ENCODE results near the gene POPDC2.
"Not testable (repeated sequence)": the region's sequence is repeated elsewhere in the genome, so short reads cannot be mapped to it uniquely, and the experiment has no call there.

The POPDC2 gene

DNA sequence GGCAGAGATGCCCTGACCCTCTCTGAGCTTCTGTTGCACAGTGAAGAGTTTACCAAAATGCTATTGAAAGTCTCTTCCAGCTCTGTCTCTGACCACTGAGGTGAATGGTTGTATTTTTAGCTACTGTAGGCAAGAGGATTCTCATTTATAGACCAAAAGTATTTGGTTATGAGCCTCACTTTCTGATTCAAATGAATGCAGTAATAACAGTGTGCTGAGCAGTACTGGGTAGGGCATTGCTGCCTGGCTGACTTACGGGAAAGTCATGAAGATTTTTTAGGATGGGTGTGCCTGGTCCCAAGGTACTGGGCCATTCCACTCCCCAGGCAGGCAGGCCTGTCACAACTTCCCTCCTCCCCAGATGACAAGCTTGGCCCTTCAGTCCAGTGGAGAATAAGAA, 47.2 kb downstream of the POPDC2 start:
- no peak for DNase-seq (ENCODE audit: low read depth)

DNA sequence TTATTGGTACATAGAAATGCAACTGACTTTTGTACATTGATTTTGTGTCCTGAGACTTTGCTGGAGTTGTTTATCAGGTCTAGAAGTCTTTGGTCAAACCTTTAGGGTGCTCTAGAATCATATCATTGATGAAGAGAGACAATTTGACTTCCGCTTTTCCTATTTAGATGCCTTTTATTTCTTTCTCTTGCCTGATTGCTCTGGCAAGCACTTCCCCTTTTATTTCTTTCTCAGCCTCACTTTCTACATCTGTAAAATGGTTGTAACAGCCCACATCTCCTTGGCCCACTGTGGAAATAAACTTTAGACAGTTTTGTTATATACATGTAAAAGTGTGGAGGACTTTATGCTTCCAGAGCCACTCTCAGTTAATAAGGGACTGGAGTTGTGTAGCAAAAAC, 48.7 kb downstream of the POPDC2 start:
- no peak for DNase-seq (ENCODE audit: low read depth)

DNA sequence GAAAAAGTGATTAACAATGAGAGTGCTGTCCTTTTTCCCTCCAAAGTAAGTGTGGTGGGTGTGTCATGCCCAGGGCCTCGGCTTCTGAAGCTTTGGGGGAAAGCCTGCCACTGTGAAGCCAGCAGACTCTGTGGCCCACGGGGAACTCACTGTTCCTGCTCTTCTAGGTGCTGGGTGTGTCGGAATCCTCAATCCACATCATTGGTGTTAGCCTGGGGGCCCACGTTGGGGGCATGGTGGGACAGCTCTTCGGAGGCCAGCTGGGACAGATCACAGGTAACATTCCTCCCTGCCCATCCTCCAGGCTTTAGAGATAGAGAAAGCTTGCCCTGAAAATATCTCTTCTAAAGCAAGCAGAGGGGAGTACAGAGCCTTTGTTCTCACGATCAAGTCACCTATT, 51.1 kb downstream of the POPDC2 start:
- DNase-seq (ENCODE audit: low read depth), result no peak

DNA sequence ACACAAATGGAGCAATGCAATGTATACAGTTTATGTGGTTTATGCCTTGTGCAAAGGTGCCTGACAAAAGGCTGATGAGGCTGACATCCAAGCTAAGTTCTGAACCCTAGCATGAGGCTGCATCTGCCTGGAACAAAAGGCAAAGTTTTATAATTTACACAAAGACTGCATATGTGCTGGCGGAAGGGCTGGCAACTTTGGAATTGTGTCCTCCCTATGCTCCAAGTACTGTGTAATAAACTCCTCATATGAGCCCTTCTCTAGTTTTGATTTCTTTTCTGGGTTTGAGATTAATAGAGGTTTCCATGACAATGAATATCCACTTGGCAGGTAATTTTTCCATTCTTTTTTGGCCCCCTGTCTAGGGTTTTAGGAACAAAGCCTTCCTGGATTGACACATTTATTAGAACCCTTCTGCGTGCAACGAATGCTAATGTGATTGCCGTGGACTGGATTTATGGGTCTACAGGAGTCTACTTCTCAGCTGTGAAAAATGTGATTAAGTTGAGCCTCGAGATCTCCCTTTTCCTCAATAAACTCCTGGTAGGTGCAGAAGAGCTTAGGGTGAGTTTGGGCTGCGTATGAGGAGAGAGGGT, 51.9 kb downstream of the POPDC2 start:
- DNase-seq (ENCODE audit: low read depth), result no peak

DNA sequence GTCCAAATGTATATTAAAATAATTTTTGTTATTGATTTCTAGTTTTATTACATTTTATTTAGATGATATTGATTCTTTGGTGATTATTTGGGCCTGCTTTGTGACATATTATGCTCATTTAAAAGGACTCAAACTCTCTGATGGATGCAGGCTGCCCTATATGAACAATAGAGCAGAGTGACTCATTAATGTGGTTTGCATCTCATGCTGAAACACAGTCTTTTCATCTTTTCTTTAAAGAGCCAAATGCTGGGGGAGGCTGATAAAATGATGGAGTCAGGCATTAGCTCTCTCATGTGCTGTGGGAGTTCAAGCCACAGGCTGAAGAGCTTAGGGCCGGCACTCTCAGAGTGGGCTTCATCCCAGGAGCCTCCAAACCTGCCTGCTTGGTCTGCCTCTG, 55.5 kb downstream of the POPDC2 start:
- peak; percentile 80 for DNase-seq (ENCODE audit: low read depth)

DNA sequence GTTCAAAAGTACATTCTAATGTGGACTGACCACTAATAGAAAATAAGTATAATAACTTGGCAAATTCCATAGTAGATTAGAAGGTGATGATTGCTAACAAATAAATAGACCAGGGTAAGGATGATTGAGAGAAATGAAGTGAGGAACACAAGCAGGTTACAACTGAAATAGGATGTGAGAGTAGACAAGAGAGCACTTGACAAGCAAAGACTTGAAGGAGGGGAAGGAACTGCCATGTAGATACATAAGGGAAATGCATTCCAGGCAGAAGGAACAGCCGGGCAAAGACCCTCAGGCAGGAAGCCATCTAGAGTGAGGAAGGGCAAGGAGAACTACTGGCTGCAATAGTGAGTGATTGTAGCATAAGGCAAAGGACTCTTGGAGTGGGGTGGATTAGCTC, 57.7 kb downstream of the POPDC2 start:
- no peak for DNase-seq (ENCODE audit: low read depth)

DNA sequence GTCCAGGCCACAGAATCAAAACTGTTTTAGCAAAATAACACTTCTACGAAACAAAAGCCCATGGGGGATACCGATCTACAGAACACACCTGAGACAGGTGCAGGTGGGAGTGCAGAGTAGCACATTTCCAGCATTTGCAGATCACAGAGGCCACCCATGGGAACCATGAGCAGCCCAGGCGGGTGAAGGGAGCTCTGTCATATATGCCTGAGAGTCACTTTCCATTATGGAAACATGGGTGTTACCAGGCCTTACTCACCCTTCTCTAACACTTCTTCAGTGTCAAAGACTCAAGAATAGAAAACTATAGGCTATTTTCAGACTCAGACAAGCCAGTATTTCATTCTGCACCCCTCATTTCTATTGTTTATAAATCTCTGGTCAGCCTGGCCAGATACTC, 59.2 kb downstream of the POPDC2 start:
- DNase-seq (ENCODE audit: low read depth), result no peak

DNA sequence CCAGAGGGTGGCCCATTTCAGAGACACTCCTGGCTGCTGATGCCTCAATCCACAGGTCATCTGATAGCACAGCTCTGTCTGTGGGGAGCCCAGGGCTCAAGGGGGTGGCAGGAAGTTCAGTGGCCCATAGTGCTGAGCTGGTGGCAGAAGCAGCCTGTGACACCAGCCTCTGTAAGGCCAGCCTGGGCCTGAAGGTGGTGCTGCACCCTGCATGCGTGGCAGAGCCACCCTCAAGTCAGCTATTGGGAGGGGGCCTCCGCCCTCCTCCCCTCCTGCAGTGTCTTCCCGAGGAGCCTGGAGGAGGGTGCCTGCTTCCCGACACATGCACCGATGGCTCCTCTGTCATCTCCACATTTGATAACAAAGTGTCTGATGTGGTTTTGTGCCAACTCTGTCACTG, 59.7 kb downstream of the POPDC2 start:
- no peak for DNase-seq (ENCODE audit: low read depth)

DNA sequence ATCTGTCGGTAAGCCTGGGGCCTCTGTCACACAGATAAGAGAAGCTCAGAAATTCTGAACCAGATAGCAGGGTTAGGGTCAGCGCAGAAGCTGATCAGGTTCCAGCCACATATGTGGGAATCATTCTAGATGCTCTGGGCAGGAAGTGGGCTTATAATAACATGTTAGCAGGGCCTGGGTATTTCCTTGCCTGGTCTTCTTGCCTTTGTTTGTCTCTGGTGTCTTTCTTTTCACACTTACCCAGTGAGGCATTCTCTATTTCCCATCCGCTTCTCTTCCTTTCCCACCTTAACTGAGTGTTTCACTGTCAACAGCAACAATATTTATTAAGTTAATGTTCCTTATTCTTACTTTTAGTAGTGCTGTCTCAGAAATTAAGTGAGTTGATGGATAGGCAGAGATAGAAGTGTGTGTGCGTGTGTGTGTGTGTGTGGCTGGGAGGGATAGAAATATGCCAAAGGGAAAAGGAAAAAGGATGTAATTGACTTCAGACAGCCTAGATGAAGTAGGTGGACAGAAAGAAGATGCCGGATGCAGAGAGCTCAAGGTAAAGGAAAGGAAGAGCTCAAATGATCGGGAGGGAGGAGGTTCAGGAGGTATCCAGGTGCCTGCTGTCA, 60.7 kb downstream of the POPDC2 start:
- DNase-seq (ENCODE audit: low read depth), result no peak

DNA sequence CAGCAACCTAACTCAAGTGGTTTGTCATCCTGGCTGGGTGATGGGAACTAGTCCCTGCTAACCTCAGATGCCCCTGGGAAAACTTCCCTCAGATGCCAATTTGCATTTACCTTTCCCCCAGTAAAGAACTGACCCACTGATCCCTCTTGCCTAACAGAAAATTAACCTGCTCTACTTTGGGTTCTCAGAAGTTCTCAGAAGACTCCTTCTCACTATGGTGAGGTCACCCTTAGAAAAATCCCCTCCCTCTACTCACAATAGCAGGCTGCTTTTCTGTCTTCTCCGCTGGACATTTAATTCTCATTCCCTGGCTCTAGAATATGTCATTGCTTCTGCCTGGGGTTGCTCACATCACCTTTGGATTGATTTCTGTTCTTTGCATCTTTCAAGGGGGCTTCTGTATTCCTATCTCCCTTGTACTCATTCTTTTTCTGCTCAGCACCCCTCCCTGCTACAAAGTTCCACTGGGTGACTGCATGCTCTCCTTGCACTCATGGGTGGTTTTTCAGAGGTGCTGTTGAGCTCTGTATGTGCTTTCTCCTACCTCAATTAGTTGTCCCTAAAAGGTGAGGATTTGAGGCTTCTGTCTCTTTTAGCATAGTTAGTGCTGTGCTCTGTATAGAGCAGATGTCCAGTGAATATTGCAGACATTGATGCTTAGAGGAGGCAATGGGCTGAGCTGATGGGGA, 61.8 kb downstream of the POPDC2 start:
- no peak for DNase-seq (ENCODE audit: low read depth)

DNA sequence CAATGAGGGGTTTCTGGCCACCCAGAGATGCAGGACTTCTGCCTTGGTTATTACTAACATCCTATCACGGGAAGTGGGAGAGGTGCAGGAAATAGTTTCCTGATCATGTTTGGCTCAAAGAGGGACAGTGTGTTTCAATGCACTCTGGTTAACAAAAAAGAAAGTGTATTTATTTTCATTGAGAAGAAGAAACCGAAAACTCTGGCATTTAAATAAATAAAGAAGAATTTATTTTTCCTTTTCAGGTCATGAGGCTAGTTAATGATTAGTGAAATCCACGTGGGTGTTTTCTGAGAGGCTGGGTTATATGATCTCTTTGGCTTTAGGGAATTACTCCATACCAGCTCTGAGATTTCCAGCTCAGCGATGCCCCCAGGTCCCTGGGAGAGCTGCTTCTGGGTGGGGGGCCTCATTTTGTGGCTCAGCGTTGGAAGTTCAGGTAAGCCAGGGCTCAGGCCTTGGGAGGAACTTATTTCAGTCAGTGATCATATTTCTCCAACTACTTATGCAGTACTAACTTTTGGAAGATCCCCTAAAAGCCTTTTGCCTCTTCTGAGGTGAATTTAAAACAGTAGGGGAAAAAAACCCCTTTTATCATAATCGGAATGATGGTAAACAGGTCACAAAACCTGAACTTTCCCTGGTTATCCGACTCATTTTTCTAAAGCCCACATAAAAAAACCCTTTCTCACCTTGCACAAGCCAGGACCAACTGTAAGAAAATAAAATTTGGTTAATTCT, 62.7 kb downstream of the POPDC2 start, which contains the start of gene PLA1A:
PLA1A (plus strand) TSS at position 338 of the 741 bp plus-strand sequence; CDS start at position 367, 29 bp downstream.
- DNase-seq (ENCODE audit: low read depth), result no peak

DNA sequence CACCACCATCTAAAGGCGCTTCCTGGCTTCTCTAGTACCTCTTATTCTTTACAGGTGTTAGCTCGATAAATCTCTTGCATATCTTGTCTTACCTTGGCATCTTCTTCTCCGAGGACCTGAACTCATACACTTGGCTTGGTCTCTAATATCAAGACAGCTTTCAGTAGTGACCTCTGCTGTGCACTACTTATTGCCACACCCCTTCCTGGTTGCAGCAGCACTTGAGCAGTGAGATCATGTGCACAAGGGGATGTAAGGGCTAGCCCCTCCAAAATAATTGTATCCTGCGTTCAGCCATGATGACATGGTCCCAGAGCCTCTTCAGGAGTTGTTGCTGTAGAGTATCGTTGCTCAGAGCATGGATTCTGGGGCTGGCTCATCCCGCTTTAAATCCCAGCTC, 64.0 kb downstream of the POPDC2 start:
- no peak for DNase-seq (ENCODE audit: low read depth)

DNA sequence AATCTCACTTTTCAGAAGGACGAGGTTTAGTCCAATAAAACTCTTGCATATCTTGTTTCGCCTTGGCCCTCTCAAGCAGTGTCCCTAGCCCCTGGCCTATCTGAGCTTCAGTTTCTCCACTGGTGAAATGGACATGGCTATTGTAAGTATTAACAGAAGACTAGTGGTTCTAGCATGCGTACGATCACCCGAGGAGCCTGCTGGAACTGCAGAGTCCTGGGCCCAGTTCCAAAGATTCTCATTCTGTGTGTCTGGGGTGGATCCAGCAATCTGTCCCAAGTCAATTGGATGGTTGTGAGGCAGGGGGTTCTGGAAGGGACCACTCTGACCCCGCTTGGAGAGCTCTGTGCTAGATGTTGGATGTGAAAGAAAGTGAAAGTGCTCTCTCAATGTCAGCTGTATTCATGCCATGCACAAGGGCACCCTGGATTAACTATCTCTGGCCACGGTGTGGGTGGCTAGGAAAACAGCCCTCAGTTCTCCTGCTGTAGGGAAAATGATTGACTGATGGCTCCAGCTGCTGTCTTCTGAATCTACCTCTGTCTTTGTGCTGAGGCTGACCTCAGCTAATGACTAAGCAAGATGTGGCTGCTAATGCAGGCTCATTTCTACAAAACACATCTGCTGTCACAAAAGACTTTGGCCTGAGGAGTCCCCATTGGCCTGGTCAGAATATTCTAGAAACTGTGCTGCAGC, 64.6 kb downstream of the POPDC2 start:
- no peak for DNase-seq (ENCODE audit: low read depth)

DNA sequence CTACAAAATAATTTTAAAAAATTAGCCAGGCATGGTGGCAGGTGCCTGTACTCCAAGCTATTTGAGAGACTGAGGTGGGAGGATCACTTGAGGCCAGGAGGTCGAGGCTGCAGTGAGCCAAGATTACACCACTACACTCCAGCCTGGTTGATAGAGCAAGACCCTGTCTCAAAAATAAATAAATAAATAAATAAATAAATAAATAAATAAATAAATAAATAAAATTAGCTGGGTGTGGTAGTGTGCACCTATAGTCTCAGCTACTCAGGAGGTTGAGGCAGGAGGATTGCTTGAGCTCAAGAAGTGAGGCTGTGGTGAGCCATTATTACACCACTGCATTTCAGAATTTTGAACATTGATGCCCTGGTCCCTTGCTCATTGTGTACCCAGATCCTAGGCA, 65.5 kb downstream of the POPDC2 start:
- not testable (repeated sequence) for DNase-seq (ENCODE audit: low read depth)

DNA sequence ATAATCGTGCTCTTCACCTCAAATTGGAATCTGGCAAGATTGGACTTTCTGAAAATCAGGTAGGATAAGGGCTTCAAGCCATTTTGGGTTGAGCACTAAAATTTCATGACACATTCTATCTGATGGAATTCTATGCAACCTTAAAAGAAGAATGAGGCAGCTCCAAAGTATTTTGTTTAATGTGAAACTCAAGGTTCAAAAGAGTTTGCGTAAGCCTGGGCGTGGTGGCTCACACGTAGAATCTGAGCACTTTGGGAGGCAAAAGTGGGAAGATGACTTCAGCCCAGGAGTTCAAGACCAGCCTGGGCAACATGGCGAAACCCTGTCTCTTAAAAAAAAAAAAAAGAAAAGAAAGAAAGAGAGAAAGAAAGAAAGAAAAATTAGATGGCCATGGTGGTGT, 66.3 kb downstream of the POPDC2 start:
- no peak for DNase-seq (ENCODE audit: low read depth)

DNA sequence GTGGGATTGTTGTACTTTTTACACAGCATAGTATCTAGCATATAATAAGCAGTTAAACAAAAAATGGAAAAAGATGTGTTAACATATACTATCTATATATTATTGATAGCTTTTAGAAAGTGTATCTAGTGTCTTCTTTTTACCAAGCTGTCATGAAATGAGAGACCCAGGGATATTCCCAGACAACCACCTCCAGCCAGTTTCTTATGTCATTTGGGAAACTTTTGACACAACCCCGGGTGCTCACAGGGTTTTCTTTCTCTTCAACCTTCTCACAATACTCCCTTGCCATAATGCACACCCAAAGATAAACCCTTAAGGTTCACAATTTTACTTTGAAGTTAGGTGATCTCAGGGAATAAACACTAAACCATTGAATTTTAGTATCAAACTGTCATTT, 67.5 kb downstream of the POPDC2 start:
- no peak for DNase-seq (ENCODE audit: low read depth)
